K562 (cell line): ENCODE results near the gene EXOC2. TPM values are rescaled to one million over a fixed set of nuclear protein-coding genes. Genes with fewer than 3 reads are reported as not detected.

ENCODE experiments used
- ATAC-seq: fragments of 200-7000 bp; cut with Tn5 transposase; 3 replicates; pipeline ENCODE4 v1.9.1; 2020; ENCODE audit warnings: moderate library complexity
- BruUV-seq: library from RNA; stranded (reverse); fragments of 400-500 nt; replicated peaks from 2 replicates; lab custom pipeline; 2021; lab: Mats Ljungman, UMichigan
- CTCF ChIA-PET: fragments of 300-600 bp; formaldehyde crosslinking; extraction: SDS; loops from one replicate; lab custom pipeline; 2021; ENCODE audit warnings: low intra/inter-chr PET ratio; lab: Yijun Ruan, JAX
- POLR2A ChIA-PET: fragments of 300-600, 350-650 bp; sonication (Branson Sonifier 250); formaldehyde crosslinking; extraction: SDS; loops from one replicate; lab custom pipeline; 2021; ENCODE audit warnings: antibody characterized with exemption, inconsistent platforms; lab: Yijun Ruan, JAX
- DNase-seq, 4 experiments: peaks; one replicate each; pipeline versions ENCODE4 v3.0.0 to v3.0.0-alpha.2; 2011 to 2018; ENCODE audit warnings: low spot score in 3 of 4, mixed read lengths in 3 of 4; ENCODE audit errors: extremely low read depth in 1 of 4
- FAIRE-seq: peaks from 2 replicates; lab custom pipeline; 2011; peaks lifted over from hg19 to GRCh38; lab: Jason Lieb, UNC
- H2AFZ ChIP-seq: 2 replicates; pipeline ENCODE4 v1.6.0; 2011; ENCODE audit warnings: low read depth, low read length, control low read depth, inconsistent platforms
- H3K27ac ChIP-seq: fragments of 200-600 bp; 3 replicates; pipeline ENCODE4 v1.8.0; 2011; ENCODE audit warnings: low read depth, mild to moderate bottlenecking, control low read depth, inconsistent platforms, low read length, moderate library complexity, mixed read lengths; ENCODE audit errors: extremely low read depth
- H3K27me3 ChIP-seq, 2 experiments: fragments of 300-600 bp in 1 of 2; 2 replicates in 1 of 2; 3 replicates in 1 of 2; pipeline versions ENCODE4 v1.6.0 to v1.8.0; 2011; ENCODE audit warnings: inconsistent platforms in 2 of 2, low read length in 2 of 2, mild to moderate bottlenecking in 1 of 2, mixed read lengths in 1 of 2, moderate library complexity in 1 of 2; ENCODE audit not compliant: control insufficient read depth in 2 of 2, insufficient read depth in 2 of 2
- H3K36me3 ChIP-seq: fragments of 300-600 bp; 3 replicates; pipeline ENCODE4 v1.8.0; 2011; ENCODE audit warnings: mild to moderate bottlenecking, low read length, inconsistent platforms; ENCODE audit not compliant: control insufficient read depth, insufficient read depth
- H3K4me1 ChIP-seq, 2 experiments: fragments of 200-600 bp in 1 of 2; replicated peaks in 1 of 2; 2 replicates in 1 of 2; 3 replicates in 1 of 2; pipeline versions ENCODE4 v1.5.1 to v1.8.0; 2011; ENCODE audit warnings: inconsistent platforms in 2 of 2, low read length in 2 of 2, mild to moderate bottlenecking in 1 of 2, mixed read lengths in 1 of 2, moderate library complexity in 1 of 2; ENCODE audit not compliant: control insufficient read depth in 2 of 2, insufficient read depth in 2 of 2
- H3K4me2 ChIP-seq: 2 replicates; pipeline ENCODE4 v1.6.1; 2011; ENCODE audit warnings: low read length, control low read depth, inconsistent platforms, mixed read lengths; ENCODE audit not compliant: insufficient read depth
- H3K4me3 ChIP-seq: fragments of 200-600 bp; sonication (generic), shearing (Covaris generic); 2 replicates; pipeline ENCODE4 v1.5.1; 2016; ENCODE audit warnings: control low read depth, inconsistent platforms
- H3K79me2 ChIP-seq: fragments of 200-600 bp; 3 replicates; pipeline ENCODE4 v1.8.0; 2011; ENCODE audit warnings: low read length, inconsistent platforms; ENCODE audit not compliant: control insufficient read depth, insufficient read depth
- H3K9ac ChIP-seq, 2 experiments: 2 replicates each; pipeline versions ENCODE4 v1.6.0 to v1.6.1; 2011; ENCODE audit warnings: low read depth in 2 of 2, low read length in 2 of 2, control low read depth in 1 of 2, inconsistent platforms in 1 of 2, mild to moderate bottlenecking in 1 of 2, mixed read lengths in 1 of 2; ENCODE audit not compliant: insufficient read depth in 1 of 2
- H3K9me1 ChIP-seq: one replicate; pipeline ENCODE4 v1.6.0; 2011; ENCODE audit warnings: inconsistent platforms, mild to moderate bottlenecking, low read length, moderate library complexity; ENCODE audit not compliant: control insufficient read depth, insufficient read depth
- H3K9me3 ChIP-seq: replicated peaks from 2 replicates; pipeline ENCODE4 v1.5.1; 2011; ENCODE audit warnings: low read depth, low read length, inconsistent platforms; ENCODE audit not compliant: control insufficient read depth, insufficient read depth
- H4K20me1 ChIP-seq: replicated peaks from 2 replicates; pipeline ENCODE4 v1.6.1; 2011; ENCODE audit warnings: low read length, inconsistent platforms, mixed read lengths; ENCODE audit not compliant: control insufficient read depth, insufficient read depth
- CBX5 ChIP-seq: IDR thresholded peaks from 2 replicates; pipeline ENCODE4 v1.6.1; 2014; ENCODE audit warnings: low read depth, borderline replicate concordance
- DIDO1 ChIP-seq: fragments of 450-650 bp; IDR thresholded peaks from 2 replicates; pipeline ENCODE4 v1.6.1; 2016; ENCODE audit warnings: low read depth, missing biosample characterization, missing genetic modification characterization
- EWSR1 ChIP-seq: fragments of 450-650 bp; IDR thresholded peaks from 2 replicates; pipeline ENCODE4 v1.6.1; 2018; ENCODE audit warnings: borderline replicate concordance, mild to moderate bottlenecking, low read depth, moderate library complexity; ENCODE audit not compliant: partially characterized antibody
- HDAC1 ChIP-seq, 2 experiments: fragments of 450-650 bp; IDR thresholded peaks; 2 replicates each; pipeline ENCODE4 v1.6.1; 2016 to 2017; ENCODE audit warnings: inconsistent platforms in 1 of 2, mild to moderate bottlenecking in 1 of 2, moderate library complexity in 1 of 2
- MCM3 ChIP-seq: fragments of 450-650 bp; IDR thresholded peaks from 2 replicates; pipeline ENCODE4 v1.6.1; 2016
- POLR2AphosphoS5 ChIP-seq: IDR thresholded peaks from 2 replicates; pipeline ENCODE4 v1.6.1; 2011; ENCODE audit warnings: mild to moderate bottlenecking, low read depth, low read length, moderate library complexity; ENCODE audit not compliant: control insufficient read depth, insufficient read depth
- SMAD4 ChIP-seq: fragments of 250-450 bp; sonication (Bioruptor Pico); conservative IDR thresholded peaks from 2 replicates; pipeline ENCODE4 v1.8.0; 2021; ENCODE audit warnings: inconsistent platforms, mild to moderate bottlenecking, moderate library complexity
- TAF7 ChIP-seq: fragments of 450-650 bp; IDR thresholded peaks from 2 replicates; pipeline ENCODE4 v1.6.1; 2016; ENCODE audit warnings: missing genetic modification characterization, missing compliant biosample characterization
- ZNF143 ChIP-seq: sonication (generic); formaldehyde crosslinking; IDR thresholded peaks from 2 replicates; pipeline ENCODE4 v1.9.0; 2022; ENCODE audit warnings: mild to moderate bottlenecking, missing genetic modification reagents
- ZNF274 ChIP-seq: IDR thresholded peaks from 2 replicates; pipeline ENCODE4 v1.6.1; 2011; ENCODE audit warnings: low read depth, mild to moderate bottlenecking, low read length, moderate library complexity, borderline replicate concordance
- ZNF551 ChIP-seq: fragments of 250-450 bp; sonication (Bioruptor Pico); IDR thresholded peaks from 2 replicates; pipeline ENCODE4 v1.5.0; 2021; ENCODE audit warnings: mild to moderate bottlenecking, moderate library complexity
- WGBS: fragments of 100-300 bp; shearing (Covaris generic); methylation state at CpG from one replicate; pipeline ENCODE4 v1.1.6; 2016; ENCODE audit warnings: low coverage, mixed read lengths; ENCODE audit not compliant: insufficient coverage; ENCODE audit errors: missing lambda C conversion rate; 5-methylcytosine and 5-hydroxymethylcytosine counted together
- in situ Hi-C: fragments of 300-500 bp; cut with MboI; formaldehyde crosslinking; loops from 4 replicates; pipeline ENCODE4 v1.15.0; 2018; ENCODE audit warnings: inconsistent platforms, mixed read lengths
- intact Hi-C: fragments of 100-400 bp; cut with micrococcal nuclease; formaldehyde crosslinking; loops from 2 replicates; pipeline ENCODE4 v1.14.2; 2022
- polyA plus RNA-seq, 8 experiments: library from polyadenylated mRNA; depleted of rRNA in 4 of 8; stranded (reverse) in 5 of 8; unstranded in 3 of 8; fragments of >200 nt; fragmentation: Nextera tagmentation in 2 of 8; fragmentation: Illumina TruSeq in 1 of 8; extraction: Ambion mirVana in 2 of 8; extraction: Trizol in 1 of 8; gene quantifications; 2 replicates each; pipeline versions ENCODE4 v1.2.1 to v1.2.3, GENCODE V29; 2011 to 2014; ENCODE audit warnings: inconsistent platforms in 1 of 8, missing spikeins in 1 of 8
- total RNA-seq, 7 experiments: library from RNA; depleted of rRNA in 6 of 7; stranded (reverse); fragments of >200 nt in 6 of 7; fragmentation: Illumina TruSeq in 2 of 7; extraction: Trizol in 2 of 7; gene quantifications; 2 replicates each; pipeline versions ENCODE4 v1.2.1 to v1.2.3, GENCODE V29; 2011 to 2021; ENCODE audit warnings: low replicate concordance in 1 of 7
- TF ChIP-seq, protein P1 (sequence below): fragments of 250-450 bp; sonication (Bioruptor Pico); IDR thresholded peaks from 2 replicates; pipeline ENCODE4 v1.4.0; 2020; ENCODE audit warnings: mild to moderate bottlenecking
- TF ChIP-seq, protein P2 (sequence below): fragments of 200-800 bp; sonication (Bioruptor generic); IDR thresholded peaks from 2 replicates; pipeline ENCODE4 v1.6.1; 2017; ENCODE audit warnings: missing genetic modification characterization, missing compliant biosample characterization

The EXOC2 gene
- total and polyA plus RNA-seq, 9 of the 15 experiments (the other 6 are each of a cell fraction or from before 2014, with no cell fraction given) = 12.2 to 30.2 (median 24.2) TPM

DNA sequence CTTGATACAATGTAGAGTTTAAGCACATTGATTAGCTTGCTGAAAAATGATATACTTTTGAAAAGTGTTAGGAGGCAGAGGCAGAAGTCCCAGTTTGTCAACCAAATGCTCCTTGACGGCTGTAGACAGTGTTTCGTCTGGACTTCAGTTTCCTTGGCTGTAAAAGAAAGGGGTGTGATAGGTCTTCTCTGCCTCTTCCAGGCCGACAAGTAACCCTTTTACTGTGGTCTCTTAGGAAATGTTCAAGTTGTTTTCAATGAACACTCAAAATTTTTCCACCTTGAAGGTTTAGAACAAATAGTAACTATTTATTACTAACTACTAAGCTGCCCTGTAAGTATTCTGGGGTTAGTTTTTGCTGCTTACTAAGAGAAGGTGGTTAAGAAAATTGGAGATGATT is 179.0 kb downstream of the EXOC2 start:
- CTCF ChIA-PET = no interaction called here

More for the DNA sequence above, 179.0 kb downstream of the EXOC2 start:
- H3K79me2 ChIP-seq = no peaks in the 10 kb centered on the region
- no peak overlapping the region for H3K4me3 ChIP-seq
- 65% methylated on average over 3 of the region's 3 CpGs for WGBS
- H3K9ac ChIP-seq = no peak overlapping the region
- no peaks in the 10 kb centered on the region for H3K36me3 ChIP-seq
- H2AFZ ChIP-seq = no peak overlapping the region
- no peak overlapping the region for H3K27ac ChIP-seq
- no TSS peak for BruUV-seq
- POLR2A ChIA-PET = no interaction called here
- intact Hi-C loops (no loop called here), in situ Hi-C loops (no loop called here)
- no peaks in the 10 kb centered on the region for H4K20me1 ChIP-seq
- no peak for FAIRE-seq
- DNase-seq = no peak
- H3K4me1 ChIP-seq = peaks cover 0 to 3% of the 10 kb centered on the region in 2 experiments; a peak in 1 of 5 replicates
- ATAC-seq = no peak
- no peaks in the 10 kb centered on the region for H3K9me1 ChIP-seq
- no peaks in the 10 kb centered on the region for H3K27me3 ChIP-seq
- TF ChIP-seq, protein P1, sequence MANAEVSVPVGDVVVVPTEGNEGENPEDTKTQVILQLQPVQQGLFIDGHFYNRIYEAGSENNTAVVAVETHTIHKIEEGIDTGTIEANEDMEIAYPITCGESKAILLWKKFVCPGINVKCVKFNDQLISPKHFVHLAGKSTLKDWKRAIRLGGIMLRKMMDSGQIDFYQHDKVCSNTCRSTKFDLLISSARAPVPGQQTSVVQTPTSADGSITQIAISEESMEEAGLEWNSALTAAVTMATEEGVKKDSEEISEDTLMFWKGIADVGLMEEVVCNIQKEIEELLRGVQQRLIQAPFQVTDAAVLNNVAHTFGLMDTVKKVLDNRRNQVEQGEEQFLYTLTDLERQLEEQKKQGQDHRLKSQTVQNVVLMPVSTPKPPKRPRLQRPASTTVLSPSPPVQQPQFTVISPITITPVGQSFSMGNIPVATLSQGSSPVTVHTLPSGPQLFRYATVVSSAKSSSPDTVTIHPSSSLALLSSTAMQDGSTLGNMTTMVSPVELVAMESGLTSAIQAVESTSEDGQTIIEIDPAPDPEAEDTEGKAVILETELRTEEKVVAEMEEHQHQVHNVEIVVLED (CRISPR knock-in tag) = no peak
- no peak for TF ChIP-seq CBX5
- TF ChIP-seq POLR2AphosphoS5 = no peak
- TF ChIP-seq DIDO1 (tag) = no peak
- no peak for TF ChIP-seq SMAD4
- no peak for TF ChIP-seq EWSR1
- TF ChIP-seq MCM3 = no peak
- TF ChIP-seq ZNF274 = no peak
- TF ChIP-seq, protein P2, sequence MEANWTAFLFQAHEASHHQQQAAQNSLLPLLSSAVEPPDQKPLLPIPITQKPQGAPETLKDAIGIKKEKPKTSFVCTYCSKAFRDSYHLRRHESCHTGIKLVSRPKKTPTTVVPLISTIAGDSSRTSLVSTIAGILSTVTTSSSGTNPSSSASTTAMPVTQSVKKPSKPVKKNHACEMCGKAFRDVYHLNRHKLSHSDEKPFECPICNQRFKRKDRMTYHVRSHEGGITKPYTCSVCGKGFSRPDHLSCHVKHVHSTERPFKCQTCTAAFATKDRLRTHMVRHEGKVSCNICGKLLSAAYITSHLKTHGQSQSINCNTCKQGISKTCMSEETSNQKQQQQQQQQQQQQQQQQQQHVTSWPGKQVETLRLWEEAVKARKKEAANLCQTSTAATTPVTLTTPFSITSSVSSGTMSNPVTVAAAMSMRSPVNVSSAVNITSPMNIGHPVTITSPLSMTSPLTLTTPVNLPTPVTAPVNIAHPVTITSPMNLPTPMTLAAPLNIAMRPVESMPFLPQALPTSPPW (CRISPR knock-in tag) = no peak
- no peak for TF ChIP-seq ZNF143 (CRISPR knock-in tag)
- no peak for TF ChIP-seq TAF7 (tag)
- no peak for TF ChIP-seq ZNF551 (CRISPR knock-in tag)
- TF ChIP-seq HDAC1 (IDR thresholded peaks at IDR 0.05) = no peak
- H3K9me3 ChIP-seq = no peaks in the 10 kb centered on the region
- no peak overlapping the region for H3K4me2 ChIP-seq
